Measurements from ENCODE around the gene TRMT2A.
A peak's percentile ranks its signal among the peaks of the same experiment; 100 is the strongest.

Gene TRMT2A

DNA sequence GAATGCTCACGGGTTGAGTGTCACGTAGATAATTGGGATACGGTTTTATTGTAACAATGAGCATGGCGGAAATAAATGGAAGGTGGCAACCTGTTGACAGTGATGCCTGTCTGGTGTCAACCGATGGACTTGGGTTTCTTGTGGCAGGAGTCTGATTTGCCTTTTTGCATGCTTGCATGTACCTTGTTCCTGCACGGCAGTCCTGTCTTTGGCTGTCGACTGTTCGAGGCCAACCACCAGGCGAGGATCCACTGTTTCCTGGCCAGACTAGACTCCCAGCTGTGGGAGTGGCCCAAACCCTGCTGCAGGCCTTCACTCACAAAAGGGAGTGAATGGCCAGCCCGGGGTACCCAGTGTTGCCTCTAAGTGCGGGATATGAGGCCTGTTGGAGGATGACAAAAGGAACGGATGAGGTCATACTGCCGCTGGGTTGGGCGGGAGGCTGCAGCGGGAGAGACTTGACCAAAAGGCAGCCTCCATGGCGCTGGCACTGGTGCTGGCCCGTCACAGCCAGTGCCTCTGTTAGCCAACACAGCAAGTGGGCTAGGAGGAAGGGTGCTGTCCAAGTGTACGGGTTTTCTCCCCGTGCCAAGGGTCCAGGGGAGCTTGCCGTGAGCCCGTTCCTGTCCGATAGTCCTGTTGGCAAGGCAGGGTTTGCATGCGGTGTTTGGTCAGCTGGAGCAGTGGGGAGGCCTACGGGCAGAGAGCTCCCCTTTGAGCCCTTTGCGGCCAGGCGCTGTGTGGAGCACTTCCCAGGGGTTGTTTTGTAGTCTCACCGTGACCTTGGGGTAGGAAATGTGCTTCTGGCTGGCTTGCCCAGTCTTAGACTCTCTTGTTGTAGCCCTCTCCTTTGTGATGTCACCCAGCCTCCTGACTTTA, 36.0 kb downstream of the TRMT2A start:
- TF ChIP-seq, protein P1, sequence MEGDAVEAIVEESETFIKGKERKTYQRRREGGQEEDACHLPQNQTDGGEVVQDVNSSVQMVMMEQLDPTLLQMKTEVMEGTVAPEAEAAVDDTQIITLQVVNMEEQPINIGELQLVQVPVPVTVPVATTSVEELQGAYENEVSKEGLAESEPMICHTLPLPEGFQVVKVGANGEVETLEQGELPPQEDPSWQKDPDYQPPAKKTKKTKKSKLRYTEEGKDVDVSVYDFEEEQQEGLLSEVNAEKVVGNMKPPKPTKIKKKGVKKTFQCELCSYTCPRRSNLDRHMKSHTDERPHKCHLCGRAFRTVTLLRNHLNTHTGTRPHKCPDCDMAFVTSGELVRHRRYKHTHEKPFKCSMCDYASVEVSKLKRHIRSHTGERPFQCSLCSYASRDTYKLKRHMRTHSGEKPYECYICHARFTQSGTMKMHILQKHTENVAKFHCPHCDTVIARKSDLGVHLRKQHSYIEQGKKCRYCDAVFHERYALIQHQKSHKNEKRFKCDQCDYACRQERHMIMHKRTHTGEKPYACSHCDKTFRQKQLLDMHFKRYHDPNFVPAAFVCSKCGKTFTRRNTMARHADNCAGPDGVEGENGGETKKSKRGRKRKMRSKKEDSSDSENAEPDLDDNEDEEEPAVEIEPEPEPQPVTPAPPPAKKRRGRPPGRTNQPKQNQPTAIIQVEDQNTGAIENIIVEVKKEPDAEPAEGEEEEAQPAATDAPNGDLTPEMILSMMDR (conservative IDR thresholded peaks at IDR 0.05): no peak
- H3K27ac ChIP-seq: peak overlapping the region; percentile 98

DNA sequence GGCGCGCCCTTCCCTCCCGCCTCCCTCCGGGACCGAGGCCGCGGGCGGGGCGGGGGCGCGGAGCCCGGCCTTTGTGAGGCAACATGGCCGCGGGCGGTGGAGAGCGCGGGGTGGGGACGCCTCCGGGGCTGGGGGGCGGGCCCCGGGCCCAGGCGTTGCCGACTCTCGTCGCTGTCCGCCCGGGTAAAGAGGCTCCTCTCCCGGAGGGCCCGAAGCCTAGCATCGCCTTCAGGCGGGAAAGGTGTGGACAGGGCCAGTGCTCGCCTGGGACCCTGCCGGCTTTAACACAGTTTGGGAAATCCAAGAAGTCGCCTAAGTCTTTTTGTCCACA, 36.6 kb downstream of the TRMT2A start:
- H3K27ac ChIP-seq: peak overlapping the region; percentile 98
- TF ChIP-seq, protein P1 (conservative IDR thresholded peaks at IDR 0.05): no peak

DNA sequence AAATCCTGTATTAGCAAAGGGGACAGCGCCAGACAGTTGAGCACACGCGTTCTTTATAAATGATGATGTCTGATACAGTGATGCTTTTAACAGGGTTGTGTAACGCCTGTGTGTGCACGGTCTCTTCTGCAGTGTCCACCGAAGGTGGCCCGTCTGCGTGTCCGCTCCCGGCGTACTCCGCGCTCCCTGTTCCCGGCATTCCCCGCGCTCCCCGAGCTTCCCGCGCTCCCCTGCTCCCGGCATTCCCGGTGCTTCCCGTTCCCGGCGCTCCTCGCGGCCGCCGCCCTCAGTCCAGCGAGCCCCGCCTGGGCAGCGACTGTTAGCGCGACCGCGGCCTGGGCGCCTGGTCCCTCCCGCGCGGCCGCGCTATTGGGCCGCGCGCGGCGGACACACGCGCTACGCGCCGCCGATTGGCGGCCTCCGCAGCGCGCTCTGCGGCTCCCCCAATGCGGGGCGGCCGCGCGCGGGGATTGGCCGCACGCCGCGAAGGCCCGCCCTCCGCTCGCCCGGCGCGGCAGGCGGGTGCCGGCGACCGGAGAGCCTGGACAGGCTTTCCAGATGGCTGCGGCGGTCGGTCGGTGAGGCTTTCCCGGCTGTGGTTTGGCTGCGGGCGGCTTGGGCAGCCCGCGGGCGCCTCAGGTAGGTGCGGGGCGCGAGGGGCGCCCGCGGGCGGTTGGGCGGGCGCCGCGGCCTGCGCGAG, 37.1 kb downstream of the TRMT2A start, which contains the start of gene DGCR8:
Gene DGCR8, plus strand, starts transcription at position 497 of the 700 bp plus-strand sequence. CDS start 5,723 bp downstream, outside the sequence.
- TF ChIP-seq, protein P1 (conservative IDR thresholded peaks at IDR 0.05): no peak
- peak within 1 kb of the TSS; percentile 98 for H3K27ac ChIP-seq

DNA sequence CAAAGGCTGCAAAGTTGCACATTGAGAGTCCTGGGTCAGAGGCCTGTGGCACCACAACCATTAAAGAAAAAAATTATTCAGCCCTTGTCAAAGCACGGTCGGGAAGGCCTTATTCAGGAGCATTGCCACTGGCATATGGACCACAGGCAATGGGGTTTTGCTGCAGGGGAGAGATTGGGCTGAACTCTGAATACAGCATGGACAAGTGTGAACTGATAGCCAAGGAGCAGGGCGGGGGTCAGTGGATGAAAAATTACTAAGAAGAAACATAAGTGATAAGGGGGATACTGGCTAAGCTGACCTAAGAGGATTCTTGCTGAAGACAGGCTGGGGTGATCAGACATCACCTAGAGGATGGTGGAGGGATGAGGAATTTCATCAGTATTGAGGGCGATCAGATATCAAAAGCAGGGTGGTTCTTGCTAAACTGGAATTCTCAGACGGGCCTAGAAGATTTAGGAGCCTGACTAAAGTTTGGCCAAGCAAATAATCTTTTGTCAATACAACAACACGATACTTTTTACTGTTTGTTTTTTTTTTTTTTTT, 40.3 kb downstream of the TRMT2A start:
- TF ChIP-seq, protein P1 (conservative IDR thresholded peaks at IDR 0.05): no peak
- H3K27ac ChIP-seq: peak overlapping the region; percentile 34

- TF ChIP-seq, protein P1 (conservative IDR thresholded peaks at IDR 0.05): no peak
- no peak overlapping the region for H3K27ac ChIP-seq
Observed at GRCh38 chr22:20071524-20071972, 45.5 kb downstream of the TRMT2A start.

GRCh38 chr22:20069331-20070042, 47.5 kb downstream of the TRMT2A start:
- TF ChIP-seq, protein P1 (conservative IDR thresholded peaks at IDR 0.05): no peak
- H3K27ac ChIP-seq: no peak overlapping the region
